SU-DHL-6 (cell line): ENCODE measurements around the gene PFKL.

Source experiments
- H2AFZ ChIP-seq: fragments of 200-600 bp; sonication (generic); 2 replicates; pipeline ENCODE4 v1.6.1; 2014; ENCODE audit warnings: low read depth, mild to moderate bottlenecking, moderate library complexity, mixed read lengths, antibody characterized with exemption, low read length; ENCODE audit not compliant: severe bottlenecking
- H3F3A ChIP-seq: fragments of 200-600 bp; shearing (Covaris generic); 2 replicates; pipeline ENCODE4 v1.6.0; 2016; ENCODE audit warnings: antibody characterized with exemption, mild to moderate bottlenecking; ENCODE audit not compliant: insufficient read depth
- H3K27ac ChIP-seq: fragments of 200-600 bp; sonication (generic); 2 replicates; pipeline ENCODE4 v1.5.1; 2016; ENCODE audit warnings: low read depth, mild to moderate bottlenecking, low read length, moderate library complexity, mixed read lengths
- H3K27me3 ChIP-seq: fragments of 200-600 bp; sonication (generic), shearing (Covaris generic); 2 replicates; pipeline ENCODE4 v1.6.0; 2014; ENCODE audit warnings: mild to moderate bottlenecking, low read length
- H3K36me3 ChIP-seq: fragments of 200-600 bp; sonication (generic); 2 replicates; pipeline ENCODE4 v1.6.1; 2014; ENCODE audit warnings: mild to moderate bottlenecking, low read length, mixed read lengths
- H3K4me2 ChIP-seq: fragments of 300-600, 200-600 bp; shearing (Covaris generic), sonication (generic); 2 replicates; pipeline ENCODE4 v1.6.0; 2014; ENCODE audit warnings: low read length, low read depth, mild to moderate bottlenecking; ENCODE audit not compliant: poor library complexity, severe bottlenecking
- H3K4me3 ChIP-seq: fragments of 200-600 bp; sonication (generic); 2 replicates; pipeline ENCODE4 v1.5.1; 2014; ENCODE audit warnings: antibody characterized with exemption, low read length, mild to moderate bottlenecking, mixed read lengths; ENCODE audit not compliant: insufficient read depth, poor library complexity, severe bottlenecking
- H3K79me2 ChIP-seq: fragments of 200-600 bp; sonication (generic); 2 replicates; pipeline ENCODE4 v1.6.1; 2014; ENCODE audit warnings: mild to moderate bottlenecking, low read length, moderate library complexity; ENCODE audit not compliant: insufficient read depth
- H3K9ac ChIP-seq: fragments of 200-600 bp; sonication (generic); 2 replicates; pipeline ENCODE4 v1.7.0; 2014; ENCODE audit warnings: mild to moderate bottlenecking, low read length
- H3K9me2 ChIP-seq: fragments of 200-600 bp; sonication (generic); replicated peaks from 2 replicates; pipeline ENCODE4 v1.6.1; 2014; ENCODE audit warnings: low read length; ENCODE audit not compliant: insufficient read depth
- H3K9me3 ChIP-seq: fragments of 200-600 bp; sonication (generic); 2 replicates; pipeline ENCODE4 v1.6.1; 2014; ENCODE audit warnings: low read length, mixed read lengths; ENCODE audit not compliant: insufficient read depth
- H4K20me1 ChIP-seq: fragments of 200-600 bp; sonication (generic); 2 replicates; pipeline ENCODE4 v1.6.1; 2014; ENCODE audit warnings: low read depth, mild to moderate bottlenecking, antibody characterized with exemption, low read length, moderate library complexity, mixed read lengths
- EZH2phosphoT487 ChIP-seq: fragments of 200-600 bp; sonication (generic), shearing (Covaris generic); conservative IDR thresholded peaks from 2 replicates; pipeline ENCODE4 v1.6.1; 2018; ENCODE audit warnings: mild to moderate bottlenecking, antibody characterized with exemption, low read length, moderate library complexity, mixed read lengths
- TF ChIP-seq, protein P1 (sequence below): fragments of 200-600 bp; sonication (generic); IDR thresholded peaks from one replicate; pipeline ENCODE4 v1.5.1; 2017; ENCODE audit warnings: antibody characterized with exemption, mild to moderate bottlenecking, low read length, moderate library complexity; ENCODE audit not compliant: insufficient read depth, poor library complexity, severe bottlenecking

PFKL gene

DNA sequence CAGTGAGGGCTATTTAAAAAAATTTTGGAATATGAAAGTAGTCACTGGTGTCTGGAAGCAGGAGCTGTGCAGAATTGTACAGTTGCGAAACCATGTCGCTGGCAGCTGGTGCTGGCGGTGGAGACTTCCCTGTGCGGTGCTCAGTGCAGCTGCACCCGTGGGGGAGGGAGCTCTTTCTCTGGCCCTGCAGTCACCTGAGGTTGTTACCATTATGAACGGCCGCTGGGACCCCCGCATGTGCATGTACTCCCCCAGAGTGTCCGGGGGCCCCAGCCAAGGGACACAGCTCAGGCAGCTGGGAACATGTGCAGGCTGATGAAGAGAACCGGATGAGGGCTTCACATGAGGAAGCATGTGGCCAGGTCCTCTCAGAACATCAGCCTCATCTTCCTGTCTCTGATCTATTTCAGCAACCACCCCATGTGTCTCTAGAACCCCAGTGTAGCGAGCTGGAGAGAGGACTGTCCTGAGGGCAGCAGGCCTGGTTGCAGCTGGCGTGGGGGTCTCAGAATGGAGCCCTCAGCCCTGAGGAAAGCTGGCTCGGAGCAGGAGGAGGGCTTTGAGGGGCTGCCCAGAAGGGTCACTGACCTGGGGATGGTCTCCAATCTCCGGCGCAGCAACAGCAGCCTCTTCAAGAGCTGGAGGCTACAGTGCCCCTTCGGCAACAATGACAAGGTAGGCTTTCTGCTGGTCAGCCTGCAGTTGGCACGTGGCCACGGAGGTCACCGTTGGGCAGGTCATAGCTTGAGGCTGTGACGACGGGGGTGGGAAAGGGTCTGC, 53.5 kb downstream of the PFKL start, which contains the start of gene TRPM2:
TSS of gene TRPM2 (plus strand) at position 431 of the 780 bp plus-strand sequence. CDS start at position 511, 80 bp downstream.
- no peak within 1 kb of the TSS for H3K4me3 ChIP-seq
- no peaks in the 10 kb centered on the region for H3K9me2 ChIP-seq
- TF ChIP-seq, protein P1, sequence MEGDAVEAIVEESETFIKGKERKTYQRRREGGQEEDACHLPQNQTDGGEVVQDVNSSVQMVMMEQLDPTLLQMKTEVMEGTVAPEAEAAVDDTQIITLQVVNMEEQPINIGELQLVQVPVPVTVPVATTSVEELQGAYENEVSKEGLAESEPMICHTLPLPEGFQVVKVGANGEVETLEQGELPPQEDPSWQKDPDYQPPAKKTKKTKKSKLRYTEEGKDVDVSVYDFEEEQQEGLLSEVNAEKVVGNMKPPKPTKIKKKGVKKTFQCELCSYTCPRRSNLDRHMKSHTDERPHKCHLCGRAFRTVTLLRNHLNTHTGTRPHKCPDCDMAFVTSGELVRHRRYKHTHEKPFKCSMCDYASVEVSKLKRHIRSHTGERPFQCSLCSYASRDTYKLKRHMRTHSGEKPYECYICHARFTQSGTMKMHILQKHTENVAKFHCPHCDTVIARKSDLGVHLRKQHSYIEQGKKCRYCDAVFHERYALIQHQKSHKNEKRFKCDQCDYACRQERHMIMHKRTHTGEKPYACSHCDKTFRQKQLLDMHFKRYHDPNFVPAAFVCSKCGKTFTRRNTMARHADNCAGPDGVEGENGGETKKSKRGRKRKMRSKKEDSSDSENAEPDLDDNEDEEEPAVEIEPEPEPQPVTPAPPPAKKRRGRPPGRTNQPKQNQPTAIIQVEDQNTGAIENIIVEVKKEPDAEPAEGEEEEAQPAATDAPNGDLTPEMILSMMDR = no peak
- TF ChIP-seq EZH2phosphoT487 = no peak
- H3K9ac ChIP-seq = no peak within 1 kb of the TSS
- no peak within 1 kb of the TSS for H3K27ac ChIP-seq
- H3K9me3 ChIP-seq = no peaks in the 10 kb centered on the region
- H3K27me3 ChIP-seq = no peaks in the 10 kb centered on the region
- no peak within 1 kb of the TSS for H3K4me2 ChIP-seq
- no peak within 1 kb of the TSS for H2AFZ ChIP-seq
- H4K20me1 ChIP-seq = no peaks in the 10 kb centered on the region
- H3K79me2 ChIP-seq = no peaks in the 10 kb centered on the region
- no peaks in the 10 kb centered on the region for H3K36me3 ChIP-seq
- no peaks in the 10 kb centered on the region for H3F3A ChIP-seq

- Histone ChIP-seq H2AFZ (no peak overlapping the region), H3K27me3 (no peaks in the 10 kb centered on the region), H3K4me2 (no peak overlapping the region), H3K27ac (no peak overlapping the region), H4K20me1 (no peaks in the 10 kb centered on the region), H3K36me3 (no peaks in the 10 kb centered on the region), H3K9ac (no peak overlapping the region), H3K79me2 (no peaks in the 10 kb centered on the region), H3K4me3 (no peak overlapping the region), H3F3A (no peaks in the 10 kb centered on the region), H3K9me3 (no peaks in the 10 kb centered on the region), H3K9me2 (no peaks in the 10 kb centered on the region)
- TF ChIP-seq, protein P1 = no peak
- TF ChIP-seq EZH2phosphoT487 = no peak
Measured at GRCh38 chr21:44354001-44354405, 54.1 kb downstream of the PFKL start.

GRCh38 chr21:44354775-44355771, 55.2 kb downstream of the PFKL start:
- Histone ChIP-seq H3K79me2 (no peaks in the 10 kb centered on the region), H4K20me1 (no peaks in the 10 kb centered on the region), H3K4me3 (no peak overlapping the region), H3K9me3 (no peaks in the 10 kb centered on the region), H3K4me2 (no peak overlapping the region), H3K9me2 (no peaks in the 10 kb centered on the region), H2AFZ (no peak overlapping the region), H3K9ac (no peak overlapping the region), H3K27ac (no peak overlapping the region), H3F3A (no peaks in the 10 kb centered on the region), H3K36me3 (no peaks in the 10 kb centered on the region), H3K27me3 (no peaks in the 10 kb centered on the region)
- no peak for TF ChIP-seq EZH2phosphoT487
- TF ChIP-seq, protein P1 = no peak
